C4-2B (cell line): ENCODE results near the gene XRCC5.

Source experiments
- ZFX ChIP-seq: fragments of 450-650 bp; IDR thresholded peaks from 2 replicates; pipeline ENCODE4 v1.6.1; 2017
- TF ChIP-seq, protein P1 (sequence below): fragments of 450-650 bp; conservative IDR thresholded peaks from 2 replicates; pipeline ENCODE4 v1.5.1; 2017; ENCODE audit warnings: mild to moderate bottlenecking

GRCh38 chr2:216073773-216074172 is 35.4 kb upstream of the XRCC5 start:
- TF ChIP-seq, protein P1, sequence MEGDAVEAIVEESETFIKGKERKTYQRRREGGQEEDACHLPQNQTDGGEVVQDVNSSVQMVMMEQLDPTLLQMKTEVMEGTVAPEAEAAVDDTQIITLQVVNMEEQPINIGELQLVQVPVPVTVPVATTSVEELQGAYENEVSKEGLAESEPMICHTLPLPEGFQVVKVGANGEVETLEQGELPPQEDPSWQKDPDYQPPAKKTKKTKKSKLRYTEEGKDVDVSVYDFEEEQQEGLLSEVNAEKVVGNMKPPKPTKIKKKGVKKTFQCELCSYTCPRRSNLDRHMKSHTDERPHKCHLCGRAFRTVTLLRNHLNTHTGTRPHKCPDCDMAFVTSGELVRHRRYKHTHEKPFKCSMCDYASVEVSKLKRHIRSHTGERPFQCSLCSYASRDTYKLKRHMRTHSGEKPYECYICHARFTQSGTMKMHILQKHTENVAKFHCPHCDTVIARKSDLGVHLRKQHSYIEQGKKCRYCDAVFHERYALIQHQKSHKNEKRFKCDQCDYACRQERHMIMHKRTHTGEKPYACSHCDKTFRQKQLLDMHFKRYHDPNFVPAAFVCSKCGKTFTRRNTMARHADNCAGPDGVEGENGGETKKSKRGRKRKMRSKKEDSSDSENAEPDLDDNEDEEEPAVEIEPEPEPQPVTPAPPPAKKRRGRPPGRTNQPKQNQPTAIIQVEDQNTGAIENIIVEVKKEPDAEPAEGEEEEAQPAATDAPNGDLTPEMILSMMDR = no peak
- TF ChIP-seq ZFX = no peak
